Motor neuron (in vitro differentiated cells): ENCODE data around the gene FOXE1. TPM values are rescaled to one million over a fixed set of nuclear protein-coding genes. Genes with fewer than 3 reads are reported as not detected.

Experiments
- ATAC-seq, 8 experiments: fragments of 200-7000 bp; cut with Tn5 transposase; replicated peaks in 6 of 8; 2 replicates each; pipeline ENCODE4 v1.8.0; 2021; ENCODE audit warnings: mild to moderate bottlenecking in 8 of 8, moderate library complexity in 8 of 8
- H3K27ac ChIP-seq, 2 donors: fragments of 250-450 bp; sonication (Bioruptor Pico); 2 replicates each; pipeline ENCODE4 v1.9.0; 2021; ENCODE audit warnings: antibody characterized with exemption in 2 of 2, mild to moderate bottlenecking in 2 of 2, moderate library complexity in 1 of 2
- H3K4me1 ChIP-seq, 2 donors: fragments of 250-450 bp; sonication (Bioruptor Pico); replicated peaks in 1 of 2; 2 replicates each; pipeline ENCODE4 v1.6.1; 2021; ENCODE audit warnings: antibody characterized with exemption in 2 of 2, mild to moderate bottlenecking in 2 of 2, moderate library complexity in 1 of 2
- H3K4me3 ChIP-seq, 5 donors: fragments of 250-450 bp; sonication (Bioruptor Pico); 2 replicates each; pipeline ENCODE4 v1.9.0; 2021; ENCODE audit warnings: antibody characterized with exemption in 5 of 5, mild to moderate bottlenecking in 5 of 5, moderate library complexity in 4 of 5
- WGBS, 10 experiments: fragments of 450-650 bp; shearing (Covaris generic); methylation state at CpG; one replicate each; pipeline ENCODE4 v1.0.0; 2022; 5-methylcytosine and 5-hydroxymethylcytosine counted together
- in situ Hi-C, 9 experiments: fragments of 400-800 bp; cut with MboI; loops; one replicate each; pipeline ENCODE4 v1.15.0; 2021; ENCODE audit warnings: low sequenced_read_pairs in 9 of 9, low pct_unique_long_range_greater_than_20kb in 2 of 9; ENCODE audit not compliant: unreplicated experiment in 9 of 9
- total RNA-seq, 8 experiments: library from RNA; unstranded; fragments of 300-600 nt; gene quantifications; 2 replicates each; pipeline versions ENCODE4 v1.2.3 to v1.2.4, GENCODE V29; 2022

Gene FOXE1
- total RNA-seq, 8 experiments from 2014 or later: 0.05 to 0.49 (median 0.19) TPM

DNA sequence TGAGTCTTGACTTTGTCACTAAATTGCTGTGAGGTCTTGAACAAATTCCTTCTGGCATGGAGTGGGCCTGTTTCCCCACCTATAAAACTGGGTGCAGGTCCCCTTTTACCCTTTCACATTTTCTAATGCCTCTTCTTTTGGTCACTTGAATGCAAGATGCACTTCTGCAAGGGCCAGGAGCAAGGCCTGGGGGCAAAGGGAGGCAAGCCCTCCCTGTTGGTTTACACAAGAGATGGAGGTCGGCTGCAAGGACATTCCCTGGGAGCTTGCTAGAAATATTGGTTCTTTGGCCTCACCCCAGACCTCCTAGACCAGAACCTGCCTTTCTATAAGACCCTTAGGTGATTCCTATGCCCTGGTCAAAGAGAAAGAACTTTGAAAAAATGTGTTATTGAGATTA, 5.8 kb downstream of the FOXE1 start:
- Histone ChIP-seq H3K4me1 (peaks cover 0 to 10% of the 10 kb centered on the region in 2 donors), H3K27ac (no peak overlapping the region), H3K4me3 (no peak overlapping the region)
- WGBS, 10 experiments: 13 to 43% (median 23%) methylated on average over 1 of the region's 1 CpG; no CpG with 5 or more reads in 6 of the 10 experiments
- in situ Hi-C loops: loop anchor here in 1 of 9 experiments (25.0 kb wide), 1 partner anchor 97 kb away; no protein-coding TSS in a partner anchor
- no peak for ATAC-seq

DNA sequence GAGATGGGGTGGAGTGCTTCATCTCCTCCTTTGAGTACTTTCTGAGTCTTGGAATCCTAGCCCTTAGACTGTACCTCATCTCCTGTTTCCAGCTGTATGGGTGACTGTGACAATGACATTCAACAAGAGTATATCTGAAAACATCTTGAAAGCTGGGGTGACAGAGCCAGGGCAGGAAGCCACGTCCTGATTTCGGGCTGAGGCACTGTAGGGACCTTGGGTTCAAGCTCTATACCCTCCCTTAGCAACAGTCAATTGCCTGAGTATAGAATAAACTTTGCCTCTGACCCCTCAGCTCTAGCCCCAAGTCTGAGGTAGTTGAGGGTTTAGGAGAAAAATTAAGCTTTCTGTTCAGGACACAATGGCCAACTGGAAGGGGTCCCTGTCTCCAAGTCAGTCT, 6.3 kb downstream of the FOXE1 start:
- H3K4me1 ChIP-seq: peaks cover 0 to 10% of the 10 kb centered on the region in 2 donors
- no peak for ATAC-seq
- no peak overlapping the region for H3K27ac ChIP-seq
- in situ Hi-C loops: loop anchor here in 1 of 9 experiments (25.0 kb wide), 1 partner anchor 97 kb away; no protein-coding TSS in a partner anchor
- no peak overlapping the region for H3K4me3 ChIP-seq
- WGBS, 10 experiments: 47% methylated on average over 2 of the region's 2 CpGs; no CpG with 5 or more reads in 9 of the 10 experiments

DNA sequence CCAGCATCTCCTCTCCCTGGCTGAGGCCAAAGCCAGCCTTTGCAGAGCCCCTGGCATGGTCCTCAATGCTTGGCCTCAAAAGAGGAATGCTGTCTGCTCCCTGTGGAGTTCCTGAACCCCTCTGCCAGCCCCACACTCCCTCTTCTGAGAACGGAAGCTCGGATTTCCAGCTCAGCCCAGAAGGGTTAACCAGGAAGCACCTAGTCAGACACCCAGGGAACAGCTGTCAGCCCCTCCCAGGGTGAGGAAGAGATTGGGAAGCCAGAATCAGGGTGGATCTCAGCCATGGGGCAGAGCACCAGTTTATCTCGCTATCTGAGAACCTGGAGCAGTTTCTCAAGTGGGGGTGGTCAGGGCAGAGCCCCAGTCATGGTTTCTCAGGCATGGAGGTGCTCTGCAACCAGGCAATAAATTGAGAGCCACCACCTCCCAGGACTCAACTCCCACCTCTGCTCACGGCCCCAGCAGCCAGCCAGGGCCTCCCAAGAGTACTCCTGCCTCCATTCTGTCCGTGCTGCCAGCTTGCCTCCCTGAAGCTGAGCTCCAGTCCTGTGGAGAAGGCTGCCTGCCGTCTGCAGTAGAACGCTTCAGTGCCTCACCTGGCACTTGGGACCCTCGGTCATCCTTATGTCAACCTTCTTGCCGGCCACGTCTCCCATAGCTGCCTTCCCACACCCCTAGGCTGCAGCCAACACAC, 7.6 kb downstream of the FOXE1 start:
- ATAC-seq: no peak

DNA sequence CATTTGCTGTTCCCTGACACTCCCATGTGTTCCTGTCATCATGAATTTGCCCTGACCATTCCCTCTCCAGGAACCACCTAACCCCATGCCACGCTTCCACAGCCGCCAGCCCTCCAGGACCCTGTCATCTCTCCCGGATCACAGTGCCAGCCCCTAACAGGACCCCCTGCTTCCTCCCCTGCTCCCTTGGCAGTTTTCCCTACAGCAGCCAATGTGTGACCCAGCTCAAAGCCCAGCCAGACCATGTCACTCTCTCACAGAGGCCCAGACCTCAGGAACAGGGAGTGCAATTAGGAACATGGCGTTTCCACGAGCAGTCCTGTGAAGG, 8.1 kb downstream of the FOXE1 start:
- no peak overlapping the region for H3K4me3 ChIP-seq
- 57 to 60% methylated on average over 1 to 2 of the region's 5 CpGs; no CpG with 5 or more reads in 8 of the 10 experiments for WGBS, 10 experiments
- peaks cover 0 to 10% of the 10 kb centered on the region in 2 donors for H3K4me1 ChIP-seq
- in situ Hi-C loops: loop anchor here in 1 of 9 experiments (25.0 kb wide), 1 partner anchor 99 kb away; no protein-coding TSS in a partner anchor
- no peak overlapping the region for H3K27ac ChIP-seq
- no peak for ATAC-seq

More for the DNA sequence above, 7.6 kb downstream of the FOXE1 start:
- 0 to 47% (median 30%) methylated on average over 1 to 3 of the region's 10 CpGs; no CpG with 5 or more reads in 5 of the 10 experiments for WGBS, 10 experiments
- H3K4me1 ChIP-seq: peaks cover 0 to 10% of the 10 kb centered on the region in 2 donors
- H3K4me3 ChIP-seq: no peak overlapping the region
- in situ Hi-C loops: loop anchor here in 1 of 9 experiments (25.0 kb wide), 1 partner anchor 98 kb away; no protein-coding TSS in a partner anchor
- no peak overlapping the region for H3K27ac ChIP-seq

DNA sequence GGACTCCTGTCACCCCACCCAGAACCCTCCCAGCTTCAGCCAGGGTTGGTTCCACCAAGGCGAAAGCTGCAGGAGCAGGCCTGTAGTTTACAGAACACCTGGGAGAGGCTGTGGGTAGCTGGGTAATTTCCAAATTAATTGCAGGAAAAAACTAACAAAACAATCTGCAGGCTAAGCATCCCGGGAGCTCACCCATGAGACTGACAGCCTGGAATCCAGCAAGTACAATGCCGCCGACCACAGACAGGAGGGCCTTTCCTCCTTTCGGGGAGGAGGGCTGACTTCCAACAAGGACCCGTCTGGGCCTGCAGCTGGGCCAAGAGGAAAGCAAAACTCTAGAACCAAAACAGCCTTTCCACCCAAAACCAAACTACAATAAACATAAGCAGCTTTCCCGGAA, 10.3 kb downstream of the FOXE1 start:
- ATAC-seq: no peak

DNA sequence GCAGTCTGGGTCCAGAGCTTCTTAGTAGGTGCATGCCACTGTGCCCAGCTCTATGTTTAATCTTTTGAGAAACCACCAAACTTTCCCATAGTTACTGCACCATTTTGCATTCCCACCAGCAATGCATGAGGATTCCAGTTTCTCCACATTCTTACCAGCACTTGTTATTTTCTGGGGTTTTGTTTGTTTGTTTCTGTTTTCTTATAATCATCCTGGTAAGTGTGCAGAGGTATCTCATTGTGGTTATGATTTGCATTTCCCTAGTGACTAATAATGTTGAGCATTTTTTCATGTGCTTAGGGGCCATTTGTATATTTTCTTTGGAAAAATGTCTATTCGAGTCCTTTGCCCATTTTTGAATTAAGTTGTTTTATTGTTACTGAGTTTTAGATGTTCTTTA, 11.4 kb downstream of the FOXE1 start:
- in situ Hi-C loops: loop anchor here in 1 of 9 experiments (25.0 kb wide), 1 partner anchor 102 kb away; no protein-coding TSS in a partner anchor
- H3K4me1 ChIP-seq: no peaks in the 10 kb centered on the region
- H3K4me3 ChIP-seq: no peak overlapping the region
- peak in 1 of 8 experiments; percentile 28 for ATAC-seq
- WGBS, 10 experiments: 0 to 41% (median 17%) methylated on average over 1 of the region's 1 CpG; no CpG with 5 or more reads in 1 of the 10 experiments
- H3K27ac ChIP-seq: no peak overlapping the region

More for the DNA sequence above, 10.3 kb downstream of the FOXE1 start:
- Histone ChIP-seq H3K27ac (no peak overlapping the region), H3K4me3 (no peak overlapping the region), H3K4me1 (no peaks in the 10 kb centered on the region)
- WGBS, 10 experiments: 20 to 100% (median 60%) methylated on average over 1 to 4 of the region's 7 CpGs; no CpG with 5 or more reads in 3 of the 10 experiments
- in situ Hi-C loops: loop anchor here in 1 of 9 experiments (25.0 kb wide), 1 partner anchor 101 kb away; no protein-coding TSS in a partner anchor

DNA sequence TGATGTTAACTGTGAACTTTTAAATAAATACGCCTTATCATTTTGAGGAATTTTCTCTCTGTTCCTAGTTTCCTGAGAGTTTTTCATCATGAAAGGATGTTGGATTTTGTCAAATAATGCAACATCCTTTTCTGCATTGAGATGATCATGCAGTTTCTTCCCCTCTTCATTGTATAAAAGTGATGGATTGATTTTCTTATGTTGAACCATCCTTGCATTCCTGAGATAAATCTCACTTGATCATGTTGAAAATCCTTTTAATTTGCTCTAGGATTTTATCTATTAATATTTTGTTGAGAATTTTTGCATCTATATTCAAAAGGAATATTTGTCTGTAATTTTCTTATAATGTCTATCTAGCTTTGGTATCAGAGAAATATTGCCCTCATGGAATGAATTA, 13.3 kb downstream of the FOXE1 start:
- Histone ChIP-seq H3K27ac (no peak overlapping the region), H3K4me3 (no peak overlapping the region), H3K4me1 (no peaks in the 10 kb centered on the region)
- 54 to 100% (median 97%) methylated on average over 1 of the region's 1 CpG; no CpG with 5 or more reads in 2 of the 10 experiments for WGBS, 10 experiments
- in situ Hi-C loops: loop anchor here in 1 of 9 experiments (25.0 kb wide), 1 partner anchor 104 kb away; no protein-coding TSS in a partner anchor
- ATAC-seq: no peak

DNA sequence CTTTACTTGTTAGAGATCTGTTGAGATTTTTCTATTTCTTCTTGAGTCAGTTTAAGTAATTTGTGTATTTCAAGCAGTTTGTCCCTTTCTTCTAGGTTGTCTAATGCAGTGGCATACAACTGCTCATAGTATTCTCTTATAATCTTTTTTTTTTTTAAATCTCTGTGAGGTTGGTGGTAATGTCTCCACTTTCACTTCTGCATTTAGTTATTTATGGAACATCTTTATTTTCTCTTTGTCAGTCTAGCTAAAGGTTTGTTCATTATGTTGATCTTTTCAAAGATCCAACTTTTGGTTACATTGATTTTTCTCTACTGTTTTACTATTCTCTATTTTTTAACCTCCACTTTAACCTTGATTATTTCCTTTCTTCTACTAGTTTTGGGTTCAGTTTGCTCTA, 13.8 kb downstream of the FOXE1 start:
- no peak overlapping the region for H3K27ac ChIP-seq
- ATAC-seq: no peak

DNA sequence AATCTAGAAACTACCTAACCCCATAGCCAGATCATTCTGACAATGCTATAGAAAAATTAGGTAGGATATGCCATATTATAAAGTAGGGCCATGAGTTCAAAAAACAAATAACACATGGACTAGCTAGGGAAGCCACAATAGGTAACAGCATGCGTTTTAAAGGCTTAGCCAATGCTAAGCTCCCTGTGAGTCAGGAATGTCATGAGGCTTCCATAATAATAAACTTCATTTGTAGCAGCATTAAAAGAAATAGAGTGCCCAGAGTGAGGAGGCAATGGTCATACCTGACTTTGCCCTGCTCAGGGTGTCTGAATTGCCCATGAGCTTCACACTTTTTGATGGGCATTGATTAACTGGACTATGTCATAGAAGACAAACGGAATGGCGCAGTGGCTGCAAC, 15.8 kb downstream of the FOXE1 start:
- H3K4me3 ChIP-seq: no peak overlapping the region
- no peak overlapping the region for H3K27ac ChIP-seq
- no peaks in the 10 kb centered on the region for H3K4me1 ChIP-seq
- WGBS, 10 experiments: 0 to 100% (median 61%) methylated on average over 1 to 3 of the region's 3 CpGs; no CpG with 5 or more reads in 2 of the 10 experiments
- no peak for ATAC-seq
- in situ Hi-C loops: loop anchor here in 1 of 9 experiments (25.0 kb wide), 1 partner anchor 107 kb away; no protein-coding TSS in a partner anchor

More for the DNA sequence above, 13.8 kb downstream of the FOXE1 start:
- H3K4me3 ChIP-seq: no peak overlapping the region
- in situ Hi-C loops: loop anchor here in 1 of 9 experiments (25.0 kb wide), 1 partner anchor 105 kb away; no protein-coding TSS in a partner anchor
- H3K4me1 ChIP-seq: no peaks in the 10 kb centered on the region

DNA sequence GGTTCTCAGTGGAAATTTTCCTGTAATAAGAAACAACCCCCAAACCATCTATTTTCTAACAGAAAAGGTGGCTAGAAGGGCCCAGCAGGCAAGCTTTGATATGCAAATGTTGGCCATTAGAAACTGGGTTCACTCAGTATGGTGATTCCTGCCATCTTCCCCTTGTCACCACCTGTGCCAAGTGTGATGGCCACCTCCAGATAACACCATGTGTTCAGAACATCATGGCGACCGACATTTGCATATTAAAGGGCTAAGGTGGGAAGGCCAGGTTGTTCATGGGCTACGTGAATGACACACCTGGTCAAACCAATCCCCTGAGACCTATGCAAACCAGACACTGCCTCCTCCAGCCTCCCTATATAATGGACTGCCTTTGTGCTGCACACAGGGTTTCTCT, 20.4 kb downstream of the FOXE1 start:
- in situ Hi-C loops: loop anchor here in 1 of 9 experiments (25.0 kb wide), 1 partner anchor 111 kb away; no protein-coding TSS in a partner anchor
- WGBS, 10 experiments: 20 to 89% (median 74%) methylated on average over 1 to 3 of the region's 3 CpGs; no CpG with 5 or more reads in 2 of the 10 experiments
- no peak for ATAC-seq

DNA sequence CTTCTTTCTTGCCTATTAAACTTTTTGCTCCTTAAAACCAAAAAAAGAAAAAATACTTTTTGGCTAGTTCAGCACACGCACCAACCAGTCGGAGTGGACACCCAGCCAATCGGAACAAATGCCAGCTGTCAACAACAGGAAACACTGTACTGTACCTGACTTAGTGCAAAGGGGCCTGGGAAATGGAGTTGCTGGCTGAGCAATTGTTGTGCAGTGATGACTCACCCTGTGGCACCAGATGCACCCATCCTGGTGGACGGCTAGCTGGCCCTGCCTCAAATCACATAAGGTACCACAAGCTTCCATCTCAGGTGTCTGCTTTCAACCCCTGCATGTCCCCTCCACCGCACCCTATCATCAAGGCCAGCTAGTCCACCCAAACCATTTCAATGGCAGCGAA, 20.9 kb downstream of the FOXE1 start:
- Histone ChIP-seq H3K27ac (no peak overlapping the region), H3K4me3 (no peak overlapping the region), H3K4me1 (no peaks in the 10 kb centered on the region)
- in situ Hi-C loops: loop anchor here in 1 of 9 experiments (25.0 kb wide), 1 partner anchor 112 kb away; no protein-coding TSS in a partner anchor
- ATAC-seq: no peak
- 53 to 100% (median 80%) methylated on average over 2 to 5 of the region's 6 CpGs; no CpG with 5 or more reads in 1 of the 10 experiments for whole genome bisulfite sequencing, 10 experiments

More for the DNA sequence above, 20.4 kb downstream of the FOXE1 start:
- Histone ChIP-seq H3K27ac (no peak overlapping the region), H3K4me3 (no peak overlapping the region), H3K4me1 (no peaks in the 10 kb centered on the region)

DNA sequence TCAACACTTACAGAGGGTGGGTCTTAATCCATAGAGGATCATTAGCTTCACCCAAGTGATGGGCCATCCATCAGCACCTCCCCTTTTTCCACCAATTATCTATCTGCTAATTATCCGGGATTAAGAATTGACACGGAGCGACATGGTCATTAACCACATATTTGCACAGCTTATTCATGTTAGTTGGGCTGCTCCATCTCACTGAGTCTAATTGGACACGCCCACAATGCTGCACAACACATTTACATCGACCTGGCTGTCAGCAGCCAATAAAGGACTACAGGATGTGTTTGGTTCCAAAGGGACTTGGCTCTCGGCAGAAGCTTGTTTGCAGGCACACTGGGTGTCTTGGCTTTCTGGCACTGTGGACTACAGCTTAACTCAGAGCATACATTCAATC, 21.6 kb downstream of the FOXE1 start:
- no peak overlapping the region for H3K27ac ChIP-seq
- H3K4me1 ChIP-seq: no peaks in the 10 kb centered on the region
- peak in 3 of 8 experiments; percentile 57 to 76 (median 59) for ATAC-seq
- no peak overlapping the region for H3K4me3 ChIP-seq
- WGBS, 10 experiments: 6 to 82% (median 49%) methylated on average over 1 to 6 of the region's 6 CpGs; no CpG with 5 or more reads in 1 of the 10 experiments
- in situ Hi-C loops: loop anchor here in 3 of 9 experiments (25.0 kb wide), 2 partner anchors 112 to 162 kb away; no protein-coding TSS in a partner anchor

DNA sequence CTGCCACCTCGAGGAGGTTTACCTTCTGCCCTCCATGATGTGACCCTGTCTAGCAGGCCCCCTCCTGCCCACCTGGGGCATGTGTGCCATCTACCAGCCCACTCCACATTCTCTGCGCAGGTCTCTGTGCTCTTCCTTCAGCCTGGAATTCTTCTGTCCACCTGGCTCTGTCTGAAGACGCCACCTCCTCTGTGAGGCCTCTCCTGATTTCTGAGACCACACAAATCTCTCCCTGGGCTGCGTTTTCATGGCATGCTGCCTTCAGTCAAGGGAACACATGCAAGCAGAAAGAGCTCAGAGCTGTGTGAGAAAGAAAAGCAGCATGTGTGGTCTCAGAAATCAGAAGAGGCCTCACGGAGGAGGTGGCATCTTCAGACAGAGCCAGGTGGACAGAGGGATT, 22.1 kb downstream of the FOXE1 start:
- H3K27ac ChIP-seq: no peak overlapping the region
- H3K4me3 ChIP-seq: no peak overlapping the region
- H3K4me1 ChIP-seq: no peaks in the 10 kb centered on the region
- WGBS, 10 experiments: 60 to 90% (median 79%) methylated on average over 2 to 4 of the region's 5 CpGs; no CpG with 5 or more reads in 2 of the 10 experiments
- no peak for ATAC-seq
- in situ Hi-C loops: loop anchor here in 2 of 9 experiments (25.0 kb wide), 1 partner anchor 163 kb away; no protein-coding TSS in a partner anchor
